Sigmoid colon (tissue), 4 donors: ENCODE results near the gene ZNF514.

ENCODE experiments used
- EP300 ChIP-seq, 4 donors: sonication (generic); formaldehyde crosslinking; IDR thresholded peaks; one replicate each; pipeline ENCODE4 v1.6.1; 2017; ENCODE audit warnings: antibody characterized with exemption in 4 of 4
- POLR2AphosphoS5 ChIP-seq, 4 donors: sonication (generic); formaldehyde crosslinking; IDR thresholded peaks; one replicate each; pipeline ENCODE4 v1.6.1; 2017; ENCODE audit warnings: antibody characterized with exemption in 4 of 4
- TF ChIP-seq, protein P1 (sequence below), 4 experiments: fragments of 450-650 bp in 3 of 4; fragments of 200-600 bp in 1 of 4; IDR thresholded peaks; one replicate each; pipeline ENCODE4 v1.5.1; 2016 to 2019; ENCODE audit warnings: antibody characterized with exemption in 4 of 4, mild to moderate bottlenecking in 3 of 4, moderate library complexity in 2 of 4

GRCh38 chr2:95113464-95113863 lies 46.2 kb downstream of the ZNF514 start:
- TF ChIP-seq, protein P1, sequence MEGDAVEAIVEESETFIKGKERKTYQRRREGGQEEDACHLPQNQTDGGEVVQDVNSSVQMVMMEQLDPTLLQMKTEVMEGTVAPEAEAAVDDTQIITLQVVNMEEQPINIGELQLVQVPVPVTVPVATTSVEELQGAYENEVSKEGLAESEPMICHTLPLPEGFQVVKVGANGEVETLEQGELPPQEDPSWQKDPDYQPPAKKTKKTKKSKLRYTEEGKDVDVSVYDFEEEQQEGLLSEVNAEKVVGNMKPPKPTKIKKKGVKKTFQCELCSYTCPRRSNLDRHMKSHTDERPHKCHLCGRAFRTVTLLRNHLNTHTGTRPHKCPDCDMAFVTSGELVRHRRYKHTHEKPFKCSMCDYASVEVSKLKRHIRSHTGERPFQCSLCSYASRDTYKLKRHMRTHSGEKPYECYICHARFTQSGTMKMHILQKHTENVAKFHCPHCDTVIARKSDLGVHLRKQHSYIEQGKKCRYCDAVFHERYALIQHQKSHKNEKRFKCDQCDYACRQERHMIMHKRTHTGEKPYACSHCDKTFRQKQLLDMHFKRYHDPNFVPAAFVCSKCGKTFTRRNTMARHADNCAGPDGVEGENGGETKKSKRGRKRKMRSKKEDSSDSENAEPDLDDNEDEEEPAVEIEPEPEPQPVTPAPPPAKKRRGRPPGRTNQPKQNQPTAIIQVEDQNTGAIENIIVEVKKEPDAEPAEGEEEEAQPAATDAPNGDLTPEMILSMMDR (IDR thresholded peaks at IDR 0.05): no peak
- TF ChIP-seq POLR2AphosphoS5 (IDR thresholded peaks at IDR 0.05) (no peak), EP300 (IDR thresholded peaks at IDR 0.05) (no peak)
